Heart left ventricle (tissue), 16 donors: ENCODE data around the gene APOA5. TPM values are rescaled to one million over a fixed set of nuclear protein-coding genes. Genes with fewer than 3 reads are reported as not detected.
"Not testable (repeated sequence)": the region's sequence is repeated elsewhere in the genome, so short reads cannot be mapped to it uniquely, and the experiment has no call there.

ENCODE experiments used
- ATAC-seq, 4 donors: fragments of 200-7000 bp; cut with Tn5 transposase; one replicate each; pipeline ENCODE4 v1.9.1; 2020 to 2022; ENCODE audit warnings: moderate library complexity in 4 of 4, mild to moderate bottlenecking in 3 of 4, moderate number of reproducible peaks in 1 of 4
- DNase-seq, 5 donors: peaks; one replicate each; pipeline ENCODE4 v3.0.0-alpha.2; 2020
- H3K27ac ChIP-seq, 12 donors: fragments of 200-600 bp; sonication (generic) in 4 of 12; one replicate each; pipeline versions ENCODE4 v1.5.0 to v1.8.0; 2016 to 2022; ENCODE audit warnings: mild to moderate bottlenecking in 2 of 12
- H3K27me3 ChIP-seq, 9 donors: fragments of 200-600 bp; sonication (generic) in 2 of 9; one replicate each; pipeline versions ENCODE4 v1.5.1 to v1.8.0; 2016 to 2022; ENCODE audit warnings: mild to moderate bottlenecking in 3 of 9
- H3K36me3 ChIP-seq, 9 donors: fragments of 200-600 bp; sonication (generic) in 2 of 9; one replicate each; pipeline versions ENCODE4 v1.5.0 to v1.8.0; 2018 to 2022; ENCODE audit warnings: mild to moderate bottlenecking in 2 of 9
- H3K4me1 ChIP-seq, 12 donors: fragments of 200-600 bp; sonication (generic) in 4 of 12; one replicate each; pipeline versions ENCODE4 v1.5.0 to v1.8.0; 2016 to 2022; ENCODE audit warnings: mild to moderate bottlenecking in 3 of 12
- H3K4me3 ChIP-seq, 12 donors: fragments of 200-600 bp; sonication (generic) in 4 of 12; one replicate each; pipeline versions ENCODE4 v1.5.0 to v1.8.0; 2017 to 2022; ENCODE audit warnings: mild to moderate bottlenecking in 9 of 12, moderate library complexity in 4 of 12
- H3K9me3 ChIP-seq, 12 donors: fragments of 200-600 bp; sonication (generic) in 4 of 12; one replicate each; pipeline versions ENCODE4 v1.5.0 to v1.8.0; 2016 to 2022; ENCODE audit warnings: mild to moderate bottlenecking in 1 of 12
- CTCF ChIP-seq, 12 donors: fragments of 200-600 bp; sonication (generic) in 4 of 12; IDR thresholded peaks; one replicate each; pipeline versions ENCODE4 v1.5.0 to v1.8.0; 2018 to 2022; ENCODE audit warnings: antibody characterized with exemption in 12 of 12, mild to moderate bottlenecking in 5 of 12
- POLR2A ChIP-seq, 2 donors: fragments of 450-650 bp; IDR thresholded peaks; one replicate each; pipeline ENCODE4 v1.6.1; 2017; ENCODE audit warnings: antibody characterized with exemption in 2 of 2, mild to moderate bottlenecking in 2 of 2, moderate library complexity in 2 of 2
- WGBS, 4 donors: extraction: QIAGEN DNeasy Blood & Tissue Kit in 2 of 4; methylation state at CpG; one replicate each; pipeline versions ENCODE4 v1.1.5 to v1.1.7; 2013 to 2018; 5-methylcytosine and 5-hydroxymethylcytosine counted together
- intact Hi-C, 10 donors: fragments of 100-400 bp; cut with DNase I; formaldehyde crosslinking; loops; one replicate each; pipeline versions ENCODE4 v1.11.1 to v1.14.2; 2022
- polyA plus RNA-seq, 2 donors: library from polyadenylated mRNA; stranded (reverse); fragments of 200-250 nt; gene quantifications; one replicate each; pipeline ENCODE4 v1.2.3, GENCODE V29; 2013
- total RNA-seq, 9 donors: library from RNA; depleted of rRNA in 2 of 9; stranded (reverse); fragments of >200 nt in 2 of 9; fragmentation: NEBNext Ultra II Directional in 3 of 9; extraction: Animal tissue kit (Norgen Biotek cat#: 25700) in 3 of 9; gene quantifications; one replicate each; pipeline versions ENCODE4 v1.1.0 to v1.2.4, GENCODE V29; 2016 to 2023
- donor health status: ischemic (EF 13 %, LVEDD 7.1; RV severe dilation, severe dysfunction).
- donor health status: healthy with polysubstance abuse.
- donor health status: DM: no; HTN: yes; CAD: no.
- donor health status: DM: no; HTN: no; CAD: no.
- donor health status: ischemic (EF 25% LVEDD 6.9; RV normal size, moderate dysfunction).
- donor health status: ischemic (EF 25% LVEDD 5.7; RV mildly dilated, moderate dysfunction).
- donor health status: healthy.
- donor health status: DM: yes; HTN: yes; CAD: no.
- donor health status: ischemic (EF 35%, LVEDD 5.7; RV mildly dilated, moderate dysfunction).
- donor health status: nonischemic (EF 11% LVEDD 7.7; RV severe dilation, severe dysfunction).
- donor health status: DM: yes; HTN: yes; CAD: no.
- donor health status: PGD.
- donor health status: ischemic (EF 29% LVEDD 5.4; RV normal size, mild dysfunction).
- donor health status: nonischemic (EF 23%, LVEDD 6.1; RV moderate dilation, normal function).

Gene APOA5
- total and polyA plus RNA-seq, 11 donors, result not detected

- DNase-seq (no peak), ATAC-seq (no peak)
- intact Hi-C loops, result no loop called here
These were observed 12.3 kb upstream of the APOA5 start for GRCh38 chr11:116804001-116804400.

GRCh38 chr11:116801662-116802061 lies 10.0 kb upstream of the APOA5 start:
- ATAC-seq, H3K27ac ChIP-seq, intact Hi-C loops, DNase-seq, H3K36me3 ChIP-seq, H3K27me3 ChIP-seq, H3K4me3 ChIP-seq, H3K9me3 ChIP-seq: not testable (repeated sequence)
- H3K4me1 ChIP-seq, result peaks cover 0 to 11% (median 0%) of the 10 kb centered on the region in 12 donors

More at GRCh38 chr11:116804001-116804400, 12.3 kb upstream of the APOA5 start:
- Histone ChIP-seq H3K9me3 (no peaks in the 10 kb centered on the region), H3K36me3 (no peaks in the 10 kb centered on the region), H3K27ac (no peak overlapping the region), H3K27me3 (no peaks in the 10 kb centered on the region), H3K4me1 (peaks cover 0 to 3% (median 0%) of the 10 kb centered on the region in 12 donors), H3K4me3 (no peak overlapping the region)
- TF ChIP-seq CTCF (IDR thresholded peaks at IDR 0.05), result no peak
- TF ChIP-seq POLR2A (IDR thresholded peaks at IDR 0.05), result no peak
- 55 to 61% (median 57%) methylated on average over 3 of the region's 3 CpGs for WGBS, 4 donors

GRCh38 chr11:116800610-116801009 lies 8.9 kb upstream of the APOA5 start:
- Histone ChIP-seq H3K27me3 (no peaks in the 10 kb centered on the region), H3K4me3 (no peak overlapping the region), H3K27ac (no peak overlapping the region), H3K36me3 (no peaks in the 10 kb centered on the region), H3K9me3 (no peaks in the 10 kb centered on the region), H3K4me1 (peaks cover 0 to 11% (median 0%) of the 10 kb centered on the region in 12 donors)
- WGBS, 4 donors, result 92 to 96% (median 94%) methylated on average over 2 of the region's 2 CpGs
- intact Hi-C loops, result no loop called here
- TF ChIP-seq POLR2A (IDR thresholded peaks at IDR 0.05), result no peak
- no peak for TF ChIP-seq CTCF (IDR thresholded peaks at IDR 0.05)
- DNase-seq (no peak), ATAC-seq (no peak)

GRCh38 chr11:116798368-116798767 lies 6.7 kb upstream of the APOA5 start:
- no peaks in the 10 kb centered on the region for H3K9me3 ChIP-seq
- H3K36me3 ChIP-seq, result no peaks in the 10 kb centered on the region
- intact Hi-C loops, result loop anchor here in 4 of 10 donors (10.0 kb wide), 2 partner anchors 76 to 426 kb away; no protein-coding TSS in a partner anchor
- whole genome bisulfite sequencing, 4 donors, result 79 to 83% (median 79%) methylated on average over 5 of the region's 5 CpGs
- H3K27ac ChIP-seq, result peak overlapping the region in 1 of 12 donors; percentile 4
- H3K27me3 ChIP-seq, result no peaks in the 10 kb centered on the region
- H3K4me1 ChIP-seq, result peaks cover 0 to 11% (median 0%) of the 10 kb centered on the region in 12 donors
- TF ChIP-seq CTCF (IDR thresholded peaks at IDR 0.05) (no peak), POLR2A (IDR thresholded peaks at IDR 0.05) (no peak)
- no peak for DNase-seq
- no peak for ATAC-seq
- H3K4me3 ChIP-seq, result no peak overlapping the region

GRCh38 chr11:116797816-116798215 lies 6.1 kb upstream of the APOA5 start:
- no peaks in the 10 kb centered on the region for H3K36me3 ChIP-seq
- H3K4me1 ChIP-seq, result peaks cover 0 to 11% (median 0%) of the 10 kb centered on the region in 12 donors
- ATAC-seq, result peak in 2 of 4 donors; percentile 31 to 63
- intact Hi-C loops, result loop anchor here in 4 of 10 donors (10.0 kb wide), 2 partner anchors 77 to 427 kb away; no protein-coding TSS in a partner anchor
- peak overlapping the region in 1 of 12 donors; percentile 4 for H3K27ac ChIP-seq
- 37 to 51% (median 47%) methylated on average over 5 of the region's 5 CpGs for WGBS, 4 donors
- TF ChIP-seq CTCF (IDR thresholded peaks at IDR 0.05) (no peak), POLR2A (IDR thresholded peaks at IDR 0.05) (no peak)
- no peak overlapping the region for H3K4me3 ChIP-seq
- no peaks in the 10 kb centered on the region for H3K27me3 ChIP-seq
- DNase-seq, result no peak
- H3K9me3 ChIP-seq, result no peaks in the 10 kb centered on the region
